KMS-11 (cell line): Measurements from ENCODE around the gene QRICH2.

Experiments used
- H2AFZ ChIP-seq: fragments of 200-600 bp; sonication (generic); 2 replicates; pipeline ENCODE4 v1.6.1; 2016; ENCODE audit warnings: antibody characterized with exemption, mixed run types, low read depth
- H3K27ac ChIP-seq: fragments of 200-600 bp; sonication (generic); 2 replicates; pipeline ENCODE4 v1.6.1; 2016; ENCODE audit warnings: mild to moderate bottlenecking, mixed run types
- H3K27me3 ChIP-seq: fragments of 200-600 bp; sonication (generic); 2 replicates; pipeline ENCODE4 v1.6.1; 2017; ENCODE audit warnings: mild to moderate bottlenecking, low read depth, mixed run types, moderate library complexity; ENCODE audit not compliant: insufficient read depth
- H3K36me3 ChIP-seq: fragments of 200-600 bp; sonication (generic); 2 replicates; pipeline ENCODE4 v1.6.1; 2017; ENCODE audit warnings: mild to moderate bottlenecking, mixed run types; ENCODE audit not compliant: insufficient read depth
- H3K4me1 ChIP-seq: fragments of 200-600 bp; sonication (generic); 2 replicates; pipeline ENCODE4 v1.6.1; 2016; ENCODE audit warnings: mild to moderate bottlenecking, low read depth, mixed run types; ENCODE audit not compliant: poor library complexity, severe bottlenecking
- H3K4me2 ChIP-seq: fragments of 200-600 bp; sonication (generic); 2 replicates; pipeline ENCODE4 v1.7.0; 2016; ENCODE audit warnings: mild to moderate bottlenecking, mixed run types
- H3K4me3 ChIP-seq: fragments of 200-600 bp; sonication (generic); IDR thresholded peaks from 2 replicates; pipeline ENCODE4 v1.6.1; 2017; ENCODE audit warnings: low read depth, low read length, mixed read lengths; ENCODE audit not compliant: insufficient read depth
- H3K79me2 ChIP-seq: fragments of 200-600 bp; sonication (generic); 2 replicates; pipeline ENCODE4 v1.6.1; 2016; ENCODE audit warnings: low read depth, mixed run types; ENCODE audit not compliant: insufficient read depth
- H3K9ac ChIP-seq: fragments of 200-600 bp; sonication (generic); 2 replicates; pipeline ENCODE4 v1.6.1; 2016; ENCODE audit warnings: mild to moderate bottlenecking, mixed run types
- H4K20me1 ChIP-seq: fragments of 200-600 bp; sonication (generic); 2 replicates; pipeline ENCODE4 v1.6.1; 2016; ENCODE audit warnings: mild to moderate bottlenecking, mixed run types; ENCODE audit not compliant: insufficient read depth
- TF ChIP-seq, protein P1 (sequence below): fragments of 200-600 bp; sonication (generic); conservative IDR thresholded peaks from 2 replicates; pipeline ENCODE4 v1.6.1; 2017; ENCODE audit warnings: low read depth, mild to moderate bottlenecking, antibody characterized with exemption, low read length, moderate library complexity, mixed read lengths

Gene QRICH2, protein sequence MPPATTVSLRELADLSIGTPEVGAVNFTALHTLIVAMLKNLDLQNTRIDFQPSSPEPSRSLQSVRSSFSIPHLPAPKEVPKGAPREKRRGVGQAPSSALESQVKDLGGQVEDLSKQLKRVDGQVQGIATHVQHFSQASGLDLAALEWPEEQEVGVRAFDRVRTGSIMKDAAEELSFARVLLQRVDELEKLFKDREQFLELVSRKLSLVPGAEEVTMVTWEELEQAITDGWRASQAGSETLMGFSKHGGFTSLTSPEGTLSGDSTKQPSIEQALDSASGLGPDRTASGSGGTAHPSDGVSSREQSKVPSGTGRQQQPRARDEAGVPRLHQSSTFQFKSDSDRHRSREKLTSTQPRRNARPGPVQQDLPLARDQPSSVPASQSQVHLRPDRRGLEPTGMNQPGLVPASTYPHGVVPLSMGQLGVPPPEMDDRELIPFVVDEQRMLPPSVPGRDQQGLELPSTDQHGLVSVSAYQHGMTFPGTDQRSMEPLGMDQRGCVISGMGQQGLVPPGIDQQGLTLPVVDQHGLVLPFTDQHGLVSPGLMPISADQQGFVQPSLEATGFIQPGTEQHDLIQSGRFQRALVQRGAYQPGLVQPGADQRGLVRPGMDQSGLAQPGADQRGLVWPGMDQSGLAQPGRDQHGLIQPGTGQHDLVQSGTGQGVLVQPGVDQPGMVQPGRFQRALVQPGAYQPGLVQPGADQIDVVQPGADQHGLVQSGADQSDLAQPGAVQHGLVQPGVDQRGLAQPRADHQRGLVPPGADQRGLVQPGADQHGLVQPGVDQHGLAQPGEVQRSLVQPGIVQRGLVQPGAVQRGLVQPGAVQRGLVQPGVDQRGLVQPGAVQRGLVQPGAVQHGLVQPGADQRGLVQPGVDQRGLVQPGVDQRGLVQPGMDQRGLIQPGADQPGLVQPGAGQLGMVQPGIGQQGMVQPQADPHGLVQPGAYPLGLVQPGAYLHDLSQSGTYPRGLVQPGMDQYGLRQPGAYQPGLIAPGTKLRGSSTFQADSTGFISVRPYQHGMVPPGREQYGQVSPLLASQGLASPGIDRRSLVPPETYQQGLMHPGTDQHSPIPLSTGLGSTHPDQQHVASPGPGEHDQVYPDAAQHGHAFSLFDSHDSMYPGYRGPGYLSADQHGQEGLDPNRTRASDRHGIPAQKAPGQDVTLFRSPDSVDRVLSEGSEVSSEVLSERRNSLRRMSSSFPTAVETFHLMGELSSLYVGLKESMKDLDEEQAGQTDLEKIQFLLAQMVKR (N-terminal part only)

DNA sequence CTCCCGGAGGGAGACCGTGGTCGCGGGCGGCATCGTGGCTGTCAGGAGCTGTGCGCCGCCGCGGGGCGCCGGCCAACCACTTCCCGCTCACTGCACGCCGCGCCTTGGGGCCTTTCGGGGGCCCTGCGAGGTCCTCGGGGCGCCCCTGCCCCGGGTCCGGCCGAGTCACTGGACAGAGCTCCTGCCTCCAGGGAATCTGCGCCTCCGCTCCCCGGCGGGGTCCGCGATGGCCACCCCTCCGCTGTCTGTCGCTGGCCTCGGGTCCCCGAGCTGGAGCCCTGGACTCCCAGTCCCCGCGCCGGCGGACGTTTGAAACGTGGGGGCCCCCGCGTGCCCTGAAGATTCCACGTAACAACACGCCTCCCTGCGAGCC lies at the start of gene QRICH2:
QRICH2 (minus strand) TSS at position 311 of the 373 bp plus-strand sequence; CDS start at position 33, 278 bp downstream.
- Histone ChIP-seq H3K36me3 (no peaks in the 10 kb centered on the region), H2AFZ (no peak within 1 kb of the TSS), H3K27ac (no peak within 1 kb of the TSS)

DNA sequence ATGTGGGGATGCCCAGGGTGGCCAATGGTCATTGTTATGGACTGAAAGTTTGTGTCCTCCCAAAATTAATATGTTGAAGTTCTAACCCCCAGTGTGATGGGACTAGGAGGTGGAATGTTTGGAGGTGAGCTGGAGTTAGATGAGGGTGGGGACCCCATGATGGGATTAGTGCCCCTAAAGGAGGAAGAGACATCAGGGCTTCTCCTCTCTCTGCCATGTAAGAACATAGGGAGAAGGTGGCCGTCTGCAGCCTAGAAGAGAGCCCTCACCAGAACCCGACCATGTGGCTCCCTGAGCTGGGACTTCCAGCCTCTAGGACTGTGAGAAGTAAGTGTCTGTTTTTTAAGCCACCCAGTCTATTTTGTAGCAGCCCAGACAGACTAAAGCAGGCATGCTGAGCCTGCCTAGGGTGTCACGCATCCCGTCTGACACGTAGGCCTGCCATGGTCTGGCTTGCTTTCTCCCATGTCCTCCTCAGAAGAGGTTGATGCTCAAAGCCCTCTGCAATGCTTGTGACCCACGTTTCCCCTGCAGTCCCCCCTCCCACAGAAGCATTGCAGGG lies 49.6 kb upstream of the QRICH2 start:
- Histone ChIP-seq H2AFZ (no peak overlapping the region), H3K36me3 (no peaks in the 10 kb centered on the region), H3K79me2 (no peaks in the 10 kb centered on the region), H3K27ac (no peak overlapping the region), H3K27me3 (no peaks in the 10 kb centered on the region), H3K4me1 (peaks cover 13% of the 10 kb centered on the region), H3K4me2 (no peak overlapping the region), H3K4me3 (no peak overlapping the region), H4K20me1 (no peaks in the 10 kb centered on the region), H3K9ac (no peak overlapping the region)
- TF ChIP-seq, protein P1, sequence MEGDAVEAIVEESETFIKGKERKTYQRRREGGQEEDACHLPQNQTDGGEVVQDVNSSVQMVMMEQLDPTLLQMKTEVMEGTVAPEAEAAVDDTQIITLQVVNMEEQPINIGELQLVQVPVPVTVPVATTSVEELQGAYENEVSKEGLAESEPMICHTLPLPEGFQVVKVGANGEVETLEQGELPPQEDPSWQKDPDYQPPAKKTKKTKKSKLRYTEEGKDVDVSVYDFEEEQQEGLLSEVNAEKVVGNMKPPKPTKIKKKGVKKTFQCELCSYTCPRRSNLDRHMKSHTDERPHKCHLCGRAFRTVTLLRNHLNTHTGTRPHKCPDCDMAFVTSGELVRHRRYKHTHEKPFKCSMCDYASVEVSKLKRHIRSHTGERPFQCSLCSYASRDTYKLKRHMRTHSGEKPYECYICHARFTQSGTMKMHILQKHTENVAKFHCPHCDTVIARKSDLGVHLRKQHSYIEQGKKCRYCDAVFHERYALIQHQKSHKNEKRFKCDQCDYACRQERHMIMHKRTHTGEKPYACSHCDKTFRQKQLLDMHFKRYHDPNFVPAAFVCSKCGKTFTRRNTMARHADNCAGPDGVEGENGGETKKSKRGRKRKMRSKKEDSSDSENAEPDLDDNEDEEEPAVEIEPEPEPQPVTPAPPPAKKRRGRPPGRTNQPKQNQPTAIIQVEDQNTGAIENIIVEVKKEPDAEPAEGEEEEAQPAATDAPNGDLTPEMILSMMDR, result no peak

More for the DNA sequence above, at the start of gene QRICH2:
- H3K4me1 ChIP-seq, result peaks cover 3% of the 10 kb centered on the region
- TF ChIP-seq, protein P1, result no peak
- no peak within 1 kb of the TSS for H3K4me2 ChIP-seq
- H4K20me1 ChIP-seq, result no peaks in the 10 kb centered on the region
- H3K4me3 ChIP-seq, result no peak within 1 kb of the TSS
- H3K9ac ChIP-seq, result no peak within 1 kb of the TSS
- no peaks in the 10 kb centered on the region for H3K79me2 ChIP-seq
- H3K27me3 ChIP-seq, result no peaks in the 10 kb centered on the region

GRCh38 chr17:76356803-76357456 lies 48.9 kb upstream of the QRICH2 start:
- TF ChIP-seq, protein P1, result no peak
- Histone ChIP-seq H3K4me3 (no peak overlapping the region), H3K4me1 (peaks cover 17% of the 10 kb centered on the region), H3K79me2 (no peaks in the 10 kb centered on the region; the same call in 1 of the 2 replicates), H4K20me1 (no peaks in the 10 kb centered on the region), H2AFZ (no peak overlapping the region), H3K27me3 (no peaks in the 10 kb centered on the region), H3K9ac (no peak overlapping the region), H3K4me2 (no peak overlapping the region), H3K27ac (no peak overlapping the region), H3K36me3 (no peaks in the 10 kb centered on the region)
